HG03442 (cell line): Measurements from ENCODE around the gene WDR45B.
A peak's percentile ranks its signal among the peaks of the same experiment; 100 is the strongest.

Experiments used
- ATAC-seq: cut with Tn5 transposase; IDR thresholded peaks from one replicate; pipeline ENCODE4 v1.9.1; 2021; ENCODE audit warnings: mild to moderate bottlenecking, moderate library complexity; ENCODE audit not compliant: unreplicated experiment

The WDR45B gene

GRCh38 chr17:82648165-82648668 is at the start of gene WDR45B:
Gene WDR45B, minus strand, starts transcription at chr17:82648444. Its CDS starts 104 bp downstream, at chr17:82648340.
- peak; percentile 73 for ATAC-seq

GRCh38 chr17:82697808-82698064 is 49.5 kb upstream of the WDR45B start:
- ATAC-seq, result no peak

GRCh38 chr17:82696916-82697807 is 48.9 kb upstream of the WDR45B start:
- no peak for ATAC-seq

GRCh38 chr17:82696259-82696658 is 48.0 kb upstream of the WDR45B start:
- no peak for ATAC-seq

GRCh38 chr17:82694647-82695046 is 46.4 kb upstream of the WDR45B start:
- no peak for ATAC-seq

GRCh38 chr17:82693168-82693867 is 45.1 kb upstream of the WDR45B start:
- ATAC-seq, result no peak

GRCh38 chr17:82692268-82692667 is 44.0 kb upstream of the WDR45B start:
- no peak for ATAC-seq

GRCh38 chr17:82691714-82692113 is 43.5 kb upstream of the WDR45B start:
- ATAC-seq, result no peak

GRCh38 chr17:82690786-82691489 is 42.7 kb upstream of the WDR45B start:
- ATAC-seq, result no peak

- ATAC-seq, result no peak
Observed at GRCh38 chr17:82689077-82689476, 40.8 kb upstream of the WDR45B start.

GRCh38 chr17:82687871-82688270 is 39.6 kb upstream of the WDR45B start:
- no peak for ATAC-seq

GRCh38 chr17:82687375-82687861 is 39.2 kb upstream of the WDR45B start:
- no peak for ATAC-seq

- no peak for ATAC-seq
Observed at GRCh38 chr17:82686366-82687324, 38.4 kb upstream of the WDR45B start.

GRCh38 chr17:82685291-82685690 is 37.0 kb upstream of the WDR45B start:
- no peak for ATAC-seq

- ATAC-seq, result no peak
Observed at GRCh38 chr17:82684228-82684841, 36.1 kb upstream of the WDR45B start.

GRCh38 chr17:82683534-82683933 is 35.3 kb upstream of the WDR45B start:
- ATAC-seq, result no peak

GRCh38 chr17:82681547-82681946 is 33.3 kb upstream of the WDR45B start:
- ATAC-seq, result no peak

- ATAC-seq, result no peak
Observed at GRCh38 chr17:82679586-82680465, 31.6 kb upstream of the WDR45B start.
